Smooth muscle cell of the brain vasculature (primary cell): Measurements from ENCODE around the gene TAL1.
A peak's percentile ranks its signal among the peaks of the same experiment; 100 is the strongest.

ENCODE experiments used
- DNase-seq: peaks from one replicate; pipeline ENCODE4 v3.0.0-alpha.2; 2012; ENCODE audit warnings: low read depth, low spot score

TAL1 gene

GRCh38 chr1:47175227-47175934, 56.6 kb downstream of the TAL1 start:
- DNase-seq, result peak; percentile 17

GRCh38 chr1:47174656-47175020, 57.4 kb downstream of the TAL1 start:
- DNase-seq, result no peak

GRCh38 chr1:47172782-47173181, 59.2 kb downstream of the TAL1 start:
- no peak for DNase-seq
